SU-DHL-6 (cell line): Measurements from ENCODE around the gene GSTA3.

ENCODE experiments used
- H2AFZ ChIP-seq: fragments of 200-600 bp; sonication (generic); 2 replicates; pipeline ENCODE4 v1.6.1; 2014; ENCODE audit warnings: low read depth, mild to moderate bottlenecking, moderate library complexity, mixed read lengths, antibody characterized with exemption, low read length; ENCODE audit not compliant: severe bottlenecking
- H3F3A ChIP-seq: fragments of 200-600 bp; shearing (Covaris generic); 2 replicates; pipeline ENCODE4 v1.6.0; 2016; ENCODE audit warnings: antibody characterized with exemption, mild to moderate bottlenecking; ENCODE audit not compliant: insufficient read depth
- H3K27ac ChIP-seq: fragments of 200-600 bp; sonication (generic); 2 replicates; pipeline ENCODE4 v1.5.1; 2016; ENCODE audit warnings: low read depth, mild to moderate bottlenecking, low read length, moderate library complexity, mixed read lengths
- H3K27me3 ChIP-seq: fragments of 200-600 bp; sonication (generic), shearing (Covaris generic); 2 replicates; pipeline ENCODE4 v1.6.0; 2014; ENCODE audit warnings: mild to moderate bottlenecking, low read length
- H3K36me3 ChIP-seq: fragments of 200-600 bp; sonication (generic); 2 replicates; pipeline ENCODE4 v1.6.1; 2014; ENCODE audit warnings: mild to moderate bottlenecking, low read length, mixed read lengths
- H3K4me2 ChIP-seq: fragments of 300-600, 200-600 bp; shearing (Covaris generic), sonication (generic); 2 replicates; pipeline ENCODE4 v1.6.0; 2014; ENCODE audit warnings: low read length, low read depth, mild to moderate bottlenecking; ENCODE audit not compliant: poor library complexity, severe bottlenecking
- H3K4me3 ChIP-seq: fragments of 200-600 bp; sonication (generic); 2 replicates; pipeline ENCODE4 v1.5.1; 2014; ENCODE audit warnings: antibody characterized with exemption, low read length, mild to moderate bottlenecking, mixed read lengths; ENCODE audit not compliant: insufficient read depth, poor library complexity, severe bottlenecking
- H3K79me2 ChIP-seq: fragments of 200-600 bp; sonication (generic); 2 replicates; pipeline ENCODE4 v1.6.1; 2014; ENCODE audit warnings: mild to moderate bottlenecking, low read length, moderate library complexity; ENCODE audit not compliant: insufficient read depth
- H3K9ac ChIP-seq: fragments of 200-600 bp; sonication (generic); 2 replicates; pipeline ENCODE4 v1.7.0; 2014; ENCODE audit warnings: mild to moderate bottlenecking, low read length
- H3K9me2 ChIP-seq: fragments of 200-600 bp; sonication (generic); replicated peaks from 2 replicates; pipeline ENCODE4 v1.6.1; 2014; ENCODE audit warnings: low read length; ENCODE audit not compliant: insufficient read depth
- H3K9me3 ChIP-seq: fragments of 200-600 bp; sonication (generic); 2 replicates; pipeline ENCODE4 v1.6.1; 2014; ENCODE audit warnings: low read length, mixed read lengths; ENCODE audit not compliant: insufficient read depth
- H4K20me1 ChIP-seq: fragments of 200-600 bp; sonication (generic); 2 replicates; pipeline ENCODE4 v1.6.1; 2014; ENCODE audit warnings: low read depth, mild to moderate bottlenecking, antibody characterized with exemption, low read length, moderate library complexity, mixed read lengths
- EZH2phosphoT487 ChIP-seq: fragments of 200-600 bp; sonication (generic), shearing (Covaris generic); conservative IDR thresholded peaks from 2 replicates; pipeline ENCODE4 v1.6.1; 2018; ENCODE audit warnings: mild to moderate bottlenecking, antibody characterized with exemption, low read length, moderate library complexity, mixed read lengths
- TF ChIP-seq, protein P1 (sequence below): fragments of 200-600 bp; sonication (generic); IDR thresholded peaks from one replicate; pipeline ENCODE4 v1.5.1; 2017; ENCODE audit warnings: antibody characterized with exemption, mild to moderate bottlenecking, low read length, moderate library complexity; ENCODE audit not compliant: insufficient read depth, poor library complexity, severe bottlenecking

The GSTA3 gene

DNA sequence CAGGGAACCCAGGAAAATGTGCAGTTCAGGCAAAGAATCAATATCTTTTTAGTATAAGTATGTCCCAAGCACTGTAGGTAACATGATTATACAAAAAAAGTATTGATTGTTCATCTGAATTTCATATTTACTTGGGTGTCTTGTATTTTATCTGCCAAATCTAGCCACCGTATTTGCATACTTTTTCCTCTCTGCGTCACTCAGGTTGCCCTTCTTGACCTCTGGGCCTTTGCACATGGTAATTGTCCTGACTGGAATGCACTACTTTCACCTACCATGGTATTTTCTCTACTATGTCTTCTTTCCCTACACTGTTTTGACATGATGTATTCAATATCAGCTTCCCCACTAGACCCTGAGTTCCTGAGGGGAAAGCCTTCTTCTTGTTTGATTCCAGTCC, 15.2 kb downstream of the GSTA3 start:
- H3K79me2 ChIP-seq, result no peaks in the 10 kb centered on the region
- H3K27me3 ChIP-seq, result peaks cover 3% of the 10 kb centered on the region; the same call in 1 of the 2 replicates
- no peak overlapping the region for H3K4me3 ChIP-seq
- TF ChIP-seq, protein P1, sequence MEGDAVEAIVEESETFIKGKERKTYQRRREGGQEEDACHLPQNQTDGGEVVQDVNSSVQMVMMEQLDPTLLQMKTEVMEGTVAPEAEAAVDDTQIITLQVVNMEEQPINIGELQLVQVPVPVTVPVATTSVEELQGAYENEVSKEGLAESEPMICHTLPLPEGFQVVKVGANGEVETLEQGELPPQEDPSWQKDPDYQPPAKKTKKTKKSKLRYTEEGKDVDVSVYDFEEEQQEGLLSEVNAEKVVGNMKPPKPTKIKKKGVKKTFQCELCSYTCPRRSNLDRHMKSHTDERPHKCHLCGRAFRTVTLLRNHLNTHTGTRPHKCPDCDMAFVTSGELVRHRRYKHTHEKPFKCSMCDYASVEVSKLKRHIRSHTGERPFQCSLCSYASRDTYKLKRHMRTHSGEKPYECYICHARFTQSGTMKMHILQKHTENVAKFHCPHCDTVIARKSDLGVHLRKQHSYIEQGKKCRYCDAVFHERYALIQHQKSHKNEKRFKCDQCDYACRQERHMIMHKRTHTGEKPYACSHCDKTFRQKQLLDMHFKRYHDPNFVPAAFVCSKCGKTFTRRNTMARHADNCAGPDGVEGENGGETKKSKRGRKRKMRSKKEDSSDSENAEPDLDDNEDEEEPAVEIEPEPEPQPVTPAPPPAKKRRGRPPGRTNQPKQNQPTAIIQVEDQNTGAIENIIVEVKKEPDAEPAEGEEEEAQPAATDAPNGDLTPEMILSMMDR, result no peak
- no peak for TF ChIP-seq EZH2phosphoT487
- no peak overlapping the region for H2AFZ ChIP-seq
- no peaks in the 10 kb centered on the region for H4K20me1 ChIP-seq
- no peak overlapping the region for H3K9ac ChIP-seq
- H3K9me3 ChIP-seq, result no peaks in the 10 kb centered on the region
- H3F3A ChIP-seq, result no peaks in the 10 kb centered on the region
- H3K9me2 ChIP-seq, result no peaks in the 10 kb centered on the region
- H3K36me3 ChIP-seq, result no peaks in the 10 kb centered on the region
- no peak overlapping the region for H3K4me2 ChIP-seq
- no peak overlapping the region for H3K27ac ChIP-seq

DNA sequence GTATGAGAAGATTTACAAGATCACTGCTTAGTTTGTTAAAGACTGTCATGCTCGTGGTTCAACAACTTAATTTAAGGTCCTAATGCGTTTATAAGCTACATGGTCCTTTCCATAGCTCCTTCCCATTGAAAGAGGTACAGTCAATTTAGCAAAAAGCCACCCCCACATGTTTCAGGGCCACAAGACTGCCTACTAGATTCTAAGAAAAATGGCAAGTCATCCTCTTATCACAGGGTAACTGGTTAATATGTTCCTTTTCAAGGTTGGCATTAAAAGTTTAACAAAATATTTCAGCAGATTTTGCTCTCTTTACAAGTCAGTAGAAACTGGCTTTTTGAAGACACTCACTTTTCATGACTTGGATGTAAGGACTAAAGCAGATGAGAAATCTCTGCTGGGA, 15.7 kb downstream of the GSTA3 start:
- Histone ChIP-seq H3K4me2 (no peak overlapping the region), H3K79me2 (no peaks in the 10 kb centered on the region), H3K27me3 (peaks cover 3% of the 10 kb centered on the region; the same call in 1 of the 2 replicates)

DNA sequence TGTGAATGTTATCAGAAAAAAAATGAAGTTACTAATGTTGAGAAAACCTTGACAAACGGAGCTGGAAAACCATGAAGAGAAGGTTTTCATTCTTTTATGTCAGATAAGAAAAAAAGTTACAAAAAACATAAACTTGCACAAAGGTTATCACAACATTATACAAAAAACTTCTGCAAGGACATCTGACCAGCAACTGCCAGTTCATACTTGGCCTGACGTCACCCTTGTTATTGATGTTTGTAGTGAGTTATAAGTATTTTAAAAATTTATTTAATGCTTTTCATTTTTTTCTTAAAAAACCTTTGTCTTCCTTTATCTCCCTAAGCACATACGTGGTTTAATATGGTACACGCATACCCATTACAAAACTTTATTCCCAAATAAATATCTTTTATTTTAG, 16.3 kb downstream of the GSTA3 start:
- no peaks in the 10 kb centered on the region for H3K9me3 ChIP-seq
- TF ChIP-seq EZH2phosphoT487, result no peak
- TF ChIP-seq, protein P1, result no peak
- H3F3A ChIP-seq, result no peaks in the 10 kb centered on the region
- H3K4me2 ChIP-seq, result no peak overlapping the region
- no peaks in the 10 kb centered on the region for H4K20me1 ChIP-seq
- no peaks in the 10 kb centered on the region for H3K36me3 ChIP-seq
- no peak overlapping the region for H3K4me3 ChIP-seq
- no peaks in the 10 kb centered on the region for H3K9me2 ChIP-seq
- H3K79me2 ChIP-seq, result no peaks in the 10 kb centered on the region
- H3K9ac ChIP-seq, result no peak overlapping the region
- H2AFZ ChIP-seq, result no peak overlapping the region
- no peak overlapping the region for H3K27ac ChIP-seq
- H3K27me3 ChIP-seq, result peaks cover 3% of the 10 kb centered on the region; the same call in 1 of the 2 replicates

More for the DNA sequence above, 15.7 kb downstream of the GSTA3 start:
- Histone ChIP-seq H3K4me3 (no peak overlapping the region), H2AFZ (no peak overlapping the region), H3K36me3 (no peaks in the 10 kb centered on the region), H3K9me2 (no peaks in the 10 kb centered on the region), H4K20me1 (no peaks in the 10 kb centered on the region), H3K27ac (no peak overlapping the region), H3K9me3 (no peaks in the 10 kb centered on the region), H3K9ac (no peak overlapping the region), H3F3A (no peaks in the 10 kb centered on the region)
- TF ChIP-seq, protein P1, result no peak
- TF ChIP-seq EZH2phosphoT487, result no peak

DNA sequence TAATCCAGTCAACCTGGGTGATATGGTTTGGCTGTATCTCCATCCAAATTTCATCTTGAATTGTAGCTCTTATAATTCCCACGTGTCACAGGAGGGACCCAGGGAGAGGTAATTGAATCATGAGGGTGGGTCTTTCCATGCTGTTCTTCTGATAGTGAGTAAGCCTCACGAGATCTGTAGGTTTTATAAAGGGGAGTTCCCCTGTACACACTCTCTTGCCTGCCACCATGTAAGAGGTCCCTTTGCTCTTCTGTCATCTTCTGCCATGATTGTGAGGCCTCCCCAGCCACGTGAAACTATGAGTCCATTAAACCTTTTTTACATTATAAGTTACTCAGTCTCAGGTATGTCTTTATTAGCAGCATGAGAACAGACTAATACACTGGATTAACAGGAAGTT, 19.5 kb downstream of the GSTA3 start:
- H3K9me2 ChIP-seq, result no peaks in the 10 kb centered on the region
- H3K9me3 ChIP-seq, result no peaks in the 10 kb centered on the region
- H3K79me2 ChIP-seq, result no peaks in the 10 kb centered on the region
- no peak overlapping the region for H3K9ac ChIP-seq
- no peaks in the 10 kb centered on the region for H3F3A ChIP-seq
- H3K27me3 ChIP-seq, result peaks cover 3% of the 10 kb centered on the region; the same call in 1 of the 2 replicates
- H3K4me2 ChIP-seq, result no peak overlapping the region
- no peaks in the 10 kb centered on the region for H4K20me1 ChIP-seq
- H3K27ac ChIP-seq, result no peak overlapping the region
- TF ChIP-seq, protein P1, result no peak
- TF ChIP-seq EZH2phosphoT487, result no peak
- H3K36me3 ChIP-seq, result no peaks in the 10 kb centered on the region
- H2AFZ ChIP-seq, result no peak overlapping the region
- H3K4me3 ChIP-seq, result no peak overlapping the region
